Fibroblast of skin of right biceps (primary cell): Measurements from ENCODE around the gene DPF3.
A peak's percentile ranks its signal among the peaks of the same experiment; 100 is the strongest.

Source experiments
- DNase-seq: peaks from one replicate; pipeline ENCODE4 v3.0.0-alpha.2; 2013

Gene DPF3

GRCh38 chr14:72893636-72894322, at the start of gene DPF3:
Gene DPF3 (minus strand): TSS chr14:72894101. CDS start chr14:72894088, 13 bp downstream.
- DNase-seq, result peak; percentile 96

- no peak for DNase-seq
Measured at GRCh38 chr14:72942934-72943333, 49.0 kb upstream of the DPF3 start.

GRCh38 chr14:72941286-72941985, 47.5 kb upstream of the DPF3 start:
- DNase-seq, result no peak

GRCh38 chr14:72939630-72940029, 45.7 kb upstream of the DPF3 start:
- no peak for DNase-seq

- DNase-seq, result no peak
Measured at GRCh38 chr14:72932893-72933292, 39.0 kb upstream of the DPF3 start.

GRCh38 chr14:72929316-72930080, 35.6 kb upstream of the DPF3 start:
- DNase-seq, result no peak

- DNase-seq, result no peak
Measured at GRCh38 chr14:72928872-72929271, 35.0 kb upstream of the DPF3 start.

- DNase-seq, result peak; percentile 99
Measured at GRCh38 chr14:72926292-72927028, 32.6 kb upstream of the DPF3 start, which contains the start of gene DCAF4. Gene DCAF4 (plus strand): TSS chr14:72926464. CDS start chr14:72937979, 11,515 bp downstream.

- no peak for DNase-seq
Measured at GRCh38 chr14:72925815-72926291, 32.0 kb upstream of the DPF3 start.

- DNase-seq, result no peak
Measured at GRCh38 chr14:72925171-72925759, 31.4 kb upstream of the DPF3 start.

- DNase-seq, result no peak
Measured at GRCh38 chr14:72924337-72924736, 30.4 kb upstream of the DPF3 start.

GRCh38 chr14:72921396-72921795, 27.5 kb upstream of the DPF3 start:
- no peak for DNase-seq

- DNase-seq, result no peak
Measured at GRCh38 chr14:72920008-72920407, 26.1 kb upstream of the DPF3 start.

- no peak for DNase-seq
Measured at GRCh38 chr14:72917094-72917802, 23.3 kb upstream of the DPF3 start.

GRCh38 chr14:72916174-72916573, 22.3 kb upstream of the DPF3 start:
- DNase-seq, result no peak

GRCh38 chr14:72913809-72914208, 19.9 kb upstream of the DPF3 start:
- no peak for DNase-seq

- peak; percentile 32 for DNase-seq
Measured at GRCh38 chr14:72909163-72909562, 15.3 kb upstream of the DPF3 start.

GRCh38 chr14:72907886-72908285, 14.0 kb upstream of the DPF3 start:
- DNase-seq, result peak; percentile 89

- DNase-seq, result no peak
Measured at GRCh38 chr14:72906879-72907278, 13.0 kb upstream of the DPF3 start.

- peak; percentile 96 for DNase-seq
Measured at GRCh38 chr14:72906316-72906715, 12.4 kb upstream of the DPF3 start.

GRCh38 chr14:72904840-72905561, 11.1 kb upstream of the DPF3 start:
- peak; percentile 81 for DNase-seq
